Mesenchymal stem cell (in vitro differentiated cells and primary cell): ENCODE measurements around the gene MREG.

Source experiments
- DNase-seq: peaks from one replicate; pipeline ENCODE4 v3.0.0-alpha.2; 2013
- H2AFZ ChIP-seq: one replicate; pipeline ENCODE4 v1.6.1; 2013; ENCODE audit warnings: low read depth, mild to moderate bottlenecking, control low read depth, inconsistent platforms, low read length, moderate library complexity
- H2AK5ac ChIP-seq: 2 replicates; pipeline ENCODE4 v1.6.1; 2013; ENCODE audit warnings: low read length, moderate library complexity, mild to moderate bottlenecking, inconsistent platforms; ENCODE audit not compliant: severe bottlenecking
- H2BK120ac ChIP-seq: one replicate; pipeline ENCODE4 v1.6.1; 2013; ENCODE audit warnings: low read depth, mild to moderate bottlenecking, inconsistent platforms, low read length, moderate library complexity
- H2BK12ac ChIP-seq, 2 experiments: one replicate each; pipeline ENCODE4 v1.6.1; 2013; ENCODE audit warnings: inconsistent platforms in 2 of 2, low read length in 2 of 2, mild to moderate bottlenecking in 2 of 2, moderate library complexity in 2 of 2, control low read depth in 1 of 2
- H2BK15ac ChIP-seq: one replicate; pipeline ENCODE4 v1.6.1; 2013; ENCODE audit warnings: mild to moderate bottlenecking, low read depth, inconsistent platforms; ENCODE audit not compliant: poor library complexity, severe bottlenecking
- H2BK5ac ChIP-seq: 2 replicates; pipeline ENCODE4 v1.6.1; 2013; ENCODE audit warnings: low read depth, mild to moderate bottlenecking, low read length, control low read depth, inconsistent platforms; ENCODE audit not compliant: poor library complexity, severe bottlenecking
- H3K14ac ChIP-seq, 2 experiments: one replicate each; pipeline ENCODE4 v1.6.1; 2013; ENCODE audit warnings: inconsistent platforms in 2 of 2, low read length in 2 of 2, control low read depth in 1 of 2, mild to moderate bottlenecking in 1 of 2, moderate library complexity in 1 of 2
- H3K18ac ChIP-seq, 2 experiments: one replicate each; pipeline ENCODE4 v1.6.1; 2013; ENCODE audit warnings: inconsistent platforms in 2 of 2, low read length in 2 of 2, control low read depth in 1 of 2, low read depth in 1 of 2, mild to moderate bottlenecking in 1 of 2
- H3K23ac ChIP-seq, 2 experiments: one replicate each; pipeline ENCODE4 v1.6.1; 2013; ENCODE audit warnings: inconsistent platforms in 2 of 2, low read length in 2 of 2, mild to moderate bottlenecking in 2 of 2, moderate library complexity in 2 of 2, control low read depth in 1 of 2
- H3K27ac ChIP-seq: 2 replicates; pipeline ENCODE4 v1.5.1; 2013; ENCODE audit warnings: mild to moderate bottlenecking, moderate library complexity, low read length, control low read depth, inconsistent platforms; ENCODE audit not compliant: poor library complexity, severe bottlenecking
- H3K27me3 ChIP-seq, 2 experiments: 2 replicates each; pipeline versions ENCODE4 v1.6.1 to v1.7.0; 2013; ENCODE audit warnings: low read length in 2 of 2, mild to moderate bottlenecking in 2 of 2, moderate library complexity in 2 of 2, control low read depth in 1 of 2, inconsistent platforms in 1 of 2; ENCODE audit not compliant: control insufficient read depth in 1 of 2, insufficient read depth in 1 of 2
- H3K36me3 ChIP-seq, 2 experiments: 2 replicates each; pipeline versions ENCODE4 v1.6.1 to v1.7.0; 2013; ENCODE audit warnings: low read length in 2 of 2, control low read depth in 1 of 2, inconsistent platforms in 1 of 2, low read depth in 1 of 2, mild to moderate bottlenecking in 1 of 2; ENCODE audit not compliant: insufficient read depth in 2 of 2, control insufficient read depth in 1 of 2
- H3K4ac ChIP-seq, 2 experiments: one replicate each; pipeline ENCODE4 v1.6.1; 2013; ENCODE audit warnings: inconsistent platforms in 2 of 2, low read length in 2 of 2, mild to moderate bottlenecking in 2 of 2, moderate library complexity in 2 of 2, control low read depth in 1 of 2, low read depth in 1 of 2
- H3K4me1 ChIP-seq: 2 replicates; pipeline ENCODE4 v1.6.1; 2013; ENCODE audit warnings: low read depth, low read length, control low read depth; ENCODE audit not compliant: control insufficient read depth, insufficient read depth
- H3K4me2 ChIP-seq: 2 replicates; pipeline ENCODE4 v1.6.1; 2013; ENCODE audit warnings: low read length, mild to moderate bottlenecking, inconsistent platforms; ENCODE audit not compliant: poor library complexity, severe bottlenecking
- H3K4me3 ChIP-seq, 2 experiments: 2 replicates each; pipeline versions ENCODE4 v1.5.1 to v1.7.0; 2013; ENCODE audit warnings: low read length in 2 of 2, mild to moderate bottlenecking in 2 of 2, control low read depth in 1 of 2, low read depth in 1 of 2; ENCODE audit not compliant: insufficient read depth in 1 of 2
- H3K79me1 ChIP-seq: replicated peaks from 2 replicates; pipeline ENCODE4 v1.6.1; 2013; ENCODE audit warnings: mild to moderate bottlenecking, control low read depth, low read length, inconsistent platforms; ENCODE audit not compliant: poor library complexity, severe bottlenecking
- H3K9ac ChIP-seq: 2 replicates; pipeline ENCODE4 v1.7.0; 2013; ENCODE audit warnings: mild to moderate bottlenecking, low read length, moderate library complexity
- H3K9me3 ChIP-seq: 2 replicates; pipeline ENCODE4 v1.7.0; 2013; ENCODE audit warnings: mild to moderate bottlenecking, low read length; ENCODE audit not compliant: control insufficient read depth
- H4K8ac ChIP-seq: one replicate; pipeline ENCODE4 v1.6.1; 2013; ENCODE audit warnings: inconsistent platforms, mild to moderate bottlenecking, low read length, moderate library complexity
- H4K91ac ChIP-seq: one replicate; pipeline ENCODE4 v1.6.1; 2013; ENCODE audit warnings: mild to moderate bottlenecking, low read length, inconsistent platforms
- WGBS: methylation state at CpG from one replicate; pipeline ENCODE4 v1.1.7; 2013; ENCODE audit warnings: mixed read lengths; 5-methylcytosine and 5-hydroxymethylcytosine counted together

MREG gene

GRCh38 chr2:215941726-215942125 lies 71.6 kb downstream of the MREG start:
- Histone ChIP-seq H4K8ac (no peak overlapping the region), H3K4ac (no peak overlapping the region), H3K9me3 (no peaks in the 10 kb centered on the region), H2BK15ac (no peak overlapping the region), H3K27ac (no peak overlapping the region), H3K4me2 (no peak overlapping the region), H3K23ac (no peak overlapping the region), H2AFZ (no peak overlapping the region), H4K91ac (no peak overlapping the region), H3K18ac (no peak overlapping the region), H3K36me3 (peaks cover 0 to 27% of the 10 kb centered on the region in 2 experiments), H2BK5ac (no peak overlapping the region), H2BK12ac (no peak overlapping the region), H3K79me1 (no peaks in the 10 kb centered on the region), H2AK5ac (no peak overlapping the region), H2BK120ac (no peak overlapping the region), H3K14ac (no peak overlapping the region), H3K4me3 (no peak overlapping the region), H3K4me1 (no peaks in the 10 kb centered on the region), H3K9ac (no peak overlapping the region), H3K27me3 (no peaks in the 10 kb centered on the region)
- no peak for DNase-seq
- 100% methylated on average over 1 of the region's 1 CpG for WGBS

GRCh38 chr2:215940645-215941184 lies 72.6 kb downstream of the MREG start:
- H3K23ac ChIP-seq: no peak overlapping the region
- no peak overlapping the region for H3K9ac ChIP-seq
- no peaks in the 10 kb centered on the region for H3K9me3 ChIP-seq
- no peaks in the 10 kb centered on the region for H3K27me3 ChIP-seq
- H2BK120ac ChIP-seq: no peak overlapping the region
- peaks cover 0 to 27% of the 10 kb centered on the region in 2 experiments for H3K36me3 ChIP-seq
- H2BK12ac ChIP-seq: no peak overlapping the region
- H3K4me1 ChIP-seq: no peaks in the 10 kb centered on the region
- H4K8ac ChIP-seq: no peak overlapping the region
- no peak overlapping the region for H3K4ac ChIP-seq
- no peak overlapping the region for H3K4me2 ChIP-seq
- no peak for DNase-seq
- no peak overlapping the region for H2BK15ac ChIP-seq
- no peak overlapping the region for H2BK5ac ChIP-seq
- no peak overlapping the region for H3K14ac ChIP-seq
- H3K4me3 ChIP-seq: no peak overlapping the region
- no peak overlapping the region for H2AFZ ChIP-seq
- H2AK5ac ChIP-seq: no peak overlapping the region
- 100% methylated on average over 2 of the region's 6 CpGs for WGBS
- H3K79me1 ChIP-seq: no peaks in the 10 kb centered on the region
- H3K27ac ChIP-seq: no peak overlapping the region
- no peak overlapping the region for H4K91ac ChIP-seq
- H3K18ac ChIP-seq: no peak overlapping the region

GRCh38 chr2:215937190-215937589 lies 76.2 kb downstream of the MREG start:
- Histone ChIP-seq H2BK15ac (no peak overlapping the region), H3K27me3 (no peaks in the 10 kb centered on the region)

GRCh38 chr2:215933151-215933550 lies 80.2 kb downstream of the MREG start:
- H3K4me1 ChIP-seq: peaks cover 6% of the 10 kb centered on the region
- H3K27me3 ChIP-seq: no peaks in the 10 kb centered on the region
- H2BK12ac ChIP-seq: no peak overlapping the region
- H2BK5ac ChIP-seq: no peak overlapping the region
- no peak overlapping the region for H3K18ac ChIP-seq
- no peak overlapping the region for H3K14ac ChIP-seq
- H3K79me1 ChIP-seq: no peaks in the 10 kb centered on the region
- H3K36me3 ChIP-seq: no peaks in the 10 kb centered on the region
- H3K27ac ChIP-seq: no peak overlapping the region
- H2AFZ ChIP-seq: no peak overlapping the region
- H4K8ac ChIP-seq: no peak overlapping the region
- no peak overlapping the region for H2AK5ac ChIP-seq
- H3K4me2 ChIP-seq: no peak overlapping the region
- no peak overlapping the region for H3K4me3 ChIP-seq
- peak overlapping the region; percentile 1 for H3K9ac ChIP-seq
- no peak overlapping the region for H4K91ac ChIP-seq
- H3K4ac ChIP-seq: no peak overlapping the region
- H2BK120ac ChIP-seq: no peak overlapping the region
- 89% methylated on average over 3 of the region's 3 CpGs for WGBS
- H3K9me3 ChIP-seq: no peaks in the 10 kb centered on the region
- no peak for DNase-seq
- H3K23ac ChIP-seq: no peak overlapping the region
- H2BK15ac ChIP-seq: no peak overlapping the region

More at GRCh38 chr2:215937190-215937589, 76.2 kb downstream of the MREG start:
- H2BK12ac ChIP-seq: no peak overlapping the region
- DNase-seq: no peak
- H3K4me3 ChIP-seq: no peak overlapping the region
- H3K14ac ChIP-seq: no peak overlapping the region
- no peak overlapping the region for H3K9ac ChIP-seq
- no peak overlapping the region for H3K18ac ChIP-seq
- no peak overlapping the region for H4K91ac ChIP-seq
- WGBS: 98% methylated on average over 3 of the region's 3 CpGs
- H2BK120ac ChIP-seq: no peak overlapping the region
- H2AFZ ChIP-seq: no peak overlapping the region
- no peak overlapping the region for H2AK5ac ChIP-seq
- no peak overlapping the region for H3K27ac ChIP-seq
- H3K4me1 ChIP-seq: no peaks in the 10 kb centered on the region
- no peak overlapping the region for H3K4me2 ChIP-seq
- peaks cover 0 to 10% of the 10 kb centered on the region in 2 experiments for H3K36me3 ChIP-seq
- no peaks in the 10 kb centered on the region for H3K9me3 ChIP-seq
- H3K4ac ChIP-seq: no peak overlapping the region
- no peak overlapping the region for H4K8ac ChIP-seq
- H2BK5ac ChIP-seq: no peak overlapping the region
- H3K23ac ChIP-seq: no peak overlapping the region
- no peaks in the 10 kb centered on the region for H3K79me1 ChIP-seq
